Osteocyte (in vitro differentiated cells): ENCODE measurements around the gene TXNRD2. TPM values are rescaled to one million over a fixed set of nuclear protein-coding genes. Genes with fewer than 3 reads are reported as not detected.

Experiments used
- DNase-seq: peaks from one replicate; pipeline ENCODE4 v3.0.0; 2021; ENCODE audit warnings: mixed read lengths; ENCODE audit not compliant: unreplicated experiment; ENCODE audit errors: extremely low spot score
- H3K27ac Mint-ChIP-seq: one replicate; pipeline ENCODE4 v1.8.0; 2021; ENCODE audit warnings: mild to moderate bottlenecking, mixed read lengths; ENCODE audit not compliant: unreplicated experiment
- H3K27me3 Mint-ChIP-seq: one replicate; pipeline ENCODE4 v1.8.0; 2021; ENCODE audit warnings: mixed read lengths; ENCODE audit not compliant: unreplicated experiment
- H3K36me3 Mint-ChIP-seq: one replicate; pipeline ENCODE4 v1.8.0; 2021; ENCODE audit warnings: mixed read lengths; ENCODE audit not compliant: unreplicated experiment
- H3K4me1 Mint-ChIP-seq: one replicate; pipeline ENCODE4 v1.8.0; 2021; ENCODE audit warnings: mixed read lengths; ENCODE audit not compliant: unreplicated experiment
- H3K4me3 Mint-ChIP-seq: one replicate; pipeline ENCODE4 v1.8.0; 2021; ENCODE audit warnings: mild to moderate bottlenecking, moderate library complexity, mixed read lengths; ENCODE audit not compliant: unreplicated experiment
- H3K9me3 Mint-ChIP-seq: one replicate; pipeline ENCODE4 v1.8.0; 2021; ENCODE audit warnings: mixed read lengths; ENCODE audit not compliant: unreplicated experiment
- total RNA-seq: library from RNA; stranded (reverse); gene quantifications from 2 replicates; pipeline ENCODE4 v1.2.1, GENCODE V29; 2021
- TF ChIP-seq, protein P1 (sequence below): fragments of 200-600 bp; sonication (generic); IDR thresholded peaks from 2 replicates; pipeline ENCODE4 v1.5.0; 2021; ENCODE audit warnings: antibody characterized with exemption, mild to moderate bottlenecking, moderate library complexity

Gene TXNRD2
- total RNA-seq, 1 donor from 2014 or later: 12.6 TPM

DNA sequence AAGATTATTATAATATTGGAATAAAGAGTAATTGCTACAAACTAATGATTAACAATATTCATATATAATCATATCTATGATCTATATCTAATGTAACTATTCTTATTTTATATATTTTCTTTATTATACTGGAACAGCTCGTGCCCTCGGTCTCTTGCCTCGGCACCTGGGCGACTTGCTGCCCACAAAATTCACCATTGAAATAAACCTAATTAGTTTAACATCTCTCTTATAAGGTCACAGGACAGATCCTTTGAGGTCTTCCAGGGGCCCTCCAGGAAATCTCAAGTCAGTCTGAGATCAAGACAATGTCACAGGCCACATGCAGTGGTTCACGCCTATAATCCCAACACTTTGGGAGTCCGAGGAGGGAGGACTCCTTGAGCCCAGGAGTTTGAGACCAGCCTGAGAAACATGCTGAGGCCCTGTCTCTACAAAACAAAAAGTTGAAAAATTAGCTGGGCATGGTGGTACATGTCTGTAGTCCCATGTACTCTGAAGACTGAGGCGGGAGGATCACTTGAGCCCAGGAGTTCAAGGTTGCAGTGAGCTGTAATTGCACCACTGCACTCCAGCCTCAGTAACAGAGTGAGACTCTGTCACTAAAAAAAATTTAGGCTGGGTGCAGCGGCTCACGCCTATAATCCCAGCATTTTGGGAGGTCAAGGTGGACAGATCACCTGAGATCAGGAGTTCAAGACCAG, 6.6 kb upstream of the TXNRD2 start:
- no peak for DNase-seq
- Mint-ChIP-seq H3K4me1 (peaks cover 48% of the 10 kb centered on the region), H3K36me3 (no peaks in the 10 kb centered on the region), H3K9me3 (no peaks in the 10 kb centered on the region), H3K4me3 (no peak overlapping the region), H3K27ac (peak overlapping the region; percentile 67), H3K27me3 (no peaks in the 10 kb centered on the region)
- TF ChIP-seq, protein P1, sequence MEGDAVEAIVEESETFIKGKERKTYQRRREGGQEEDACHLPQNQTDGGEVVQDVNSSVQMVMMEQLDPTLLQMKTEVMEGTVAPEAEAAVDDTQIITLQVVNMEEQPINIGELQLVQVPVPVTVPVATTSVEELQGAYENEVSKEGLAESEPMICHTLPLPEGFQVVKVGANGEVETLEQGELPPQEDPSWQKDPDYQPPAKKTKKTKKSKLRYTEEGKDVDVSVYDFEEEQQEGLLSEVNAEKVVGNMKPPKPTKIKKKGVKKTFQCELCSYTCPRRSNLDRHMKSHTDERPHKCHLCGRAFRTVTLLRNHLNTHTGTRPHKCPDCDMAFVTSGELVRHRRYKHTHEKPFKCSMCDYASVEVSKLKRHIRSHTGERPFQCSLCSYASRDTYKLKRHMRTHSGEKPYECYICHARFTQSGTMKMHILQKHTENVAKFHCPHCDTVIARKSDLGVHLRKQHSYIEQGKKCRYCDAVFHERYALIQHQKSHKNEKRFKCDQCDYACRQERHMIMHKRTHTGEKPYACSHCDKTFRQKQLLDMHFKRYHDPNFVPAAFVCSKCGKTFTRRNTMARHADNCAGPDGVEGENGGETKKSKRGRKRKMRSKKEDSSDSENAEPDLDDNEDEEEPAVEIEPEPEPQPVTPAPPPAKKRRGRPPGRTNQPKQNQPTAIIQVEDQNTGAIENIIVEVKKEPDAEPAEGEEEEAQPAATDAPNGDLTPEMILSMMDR: peak; percentile 6

DNA sequence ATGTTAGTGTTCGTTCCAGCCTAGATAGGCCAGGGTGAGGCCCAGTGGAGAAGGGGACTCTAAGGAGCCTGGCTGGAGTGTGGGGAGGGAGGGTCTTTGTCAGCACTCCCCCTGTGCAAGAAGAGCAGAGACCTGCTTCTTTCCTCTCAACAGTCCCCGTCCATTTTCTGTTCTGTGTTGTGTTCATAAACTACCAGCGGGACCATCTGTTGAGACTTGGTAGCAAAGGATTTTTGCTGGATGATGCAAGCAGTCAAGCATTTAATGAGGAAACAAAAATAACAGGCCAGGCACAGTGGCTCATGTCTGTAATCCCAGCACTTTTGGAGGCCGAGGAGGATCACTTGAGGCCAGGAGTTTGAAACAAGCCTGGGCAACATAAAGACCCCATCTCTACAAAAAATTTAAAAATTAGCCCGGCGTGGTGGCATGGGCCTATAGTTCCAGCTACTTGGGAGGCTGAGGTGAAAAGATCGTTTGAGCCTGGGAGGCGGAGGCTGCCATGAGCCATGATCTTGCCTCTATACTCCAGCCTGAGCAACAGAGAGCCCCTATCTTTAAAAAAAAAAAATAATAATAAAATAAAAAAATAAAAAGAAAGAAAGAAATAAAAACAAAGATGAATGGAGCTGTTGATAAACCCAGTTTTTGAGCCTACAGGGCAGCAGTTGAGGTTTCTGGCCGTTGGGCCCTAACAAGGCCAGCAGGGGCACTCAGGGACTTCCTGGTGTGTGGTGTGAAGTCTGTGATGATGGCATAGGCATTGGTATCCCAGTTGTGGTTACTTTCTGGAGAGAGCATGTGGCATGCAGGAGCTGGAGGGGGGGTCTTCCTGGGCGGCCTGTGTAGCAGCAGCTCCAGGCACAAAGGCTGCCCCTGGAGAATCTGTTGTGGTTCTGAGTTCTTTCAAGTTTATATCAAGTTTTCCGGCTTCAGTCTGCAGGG, 1.7 kb upstream of the TXNRD2 start:
- Mint-ChIP-seq H3K27ac (peak overlapping the region; percentile 100), H3K27me3 (no peaks in the 10 kb centered on the region), H3K4me1 (peaks cover 48% of the 10 kb centered on the region), H3K36me3 (no peaks in the 10 kb centered on the region), H3K4me3 (peak overlapping the region; percentile 78), H3K9me3 (no peaks in the 10 kb centered on the region)
- TF ChIP-seq, protein P1: no peak
- no peak for DNase-seq

DNA sequence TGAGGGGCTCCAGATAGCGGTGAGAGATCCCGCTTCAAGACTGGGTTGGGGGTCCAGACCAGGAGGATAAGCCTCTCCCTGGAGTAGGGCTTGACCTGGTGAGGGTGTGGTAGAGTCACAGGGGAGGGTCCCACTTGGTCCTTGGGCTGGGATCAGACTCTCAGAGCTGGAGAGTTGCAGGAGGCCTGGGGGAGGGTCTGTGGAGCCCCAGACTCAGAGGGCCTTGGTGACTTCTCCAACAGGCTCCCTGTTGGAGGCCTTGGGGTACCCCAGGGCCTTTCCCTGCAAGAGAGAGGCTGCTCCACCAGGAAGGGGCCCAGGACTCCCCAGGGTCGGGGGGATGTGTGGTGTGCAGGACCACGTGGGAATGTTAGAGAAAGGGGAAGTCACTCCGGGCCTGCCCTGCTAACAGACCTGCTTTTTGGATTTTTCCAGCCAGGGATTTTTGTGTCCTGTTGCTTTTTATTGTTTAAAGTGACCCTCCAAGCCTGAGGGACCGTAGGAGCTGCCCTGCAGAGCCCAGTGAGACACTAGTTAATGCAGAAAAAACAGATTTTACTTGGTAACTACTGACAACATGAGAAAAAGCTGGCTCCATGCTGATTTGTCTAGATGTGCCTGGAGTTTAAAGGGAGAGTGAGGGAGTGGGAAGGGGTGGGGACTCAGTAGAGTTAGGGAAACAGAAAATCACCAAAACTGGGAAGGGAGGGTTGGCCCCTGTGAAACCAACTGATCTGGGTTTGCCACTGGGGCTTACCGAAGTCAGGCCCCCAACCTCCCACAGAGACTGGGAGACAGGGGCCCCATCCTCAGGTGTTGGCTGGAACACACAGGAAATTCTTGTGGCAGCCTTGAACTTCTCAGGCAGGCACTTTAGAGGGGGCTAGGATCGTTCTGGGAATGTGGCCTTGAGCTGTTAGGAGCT, 801 bp upstream of the TXNRD2 start:
- Mint-ChIP-seq H3K27ac (peak overlapping the region; percentile 100), H3K4me3 (peak overlapping the region; percentile 78), H3K4me1 (peaks cover 42% of the 10 kb centered on the region), H3K27me3 (no peaks in the 10 kb centered on the region), H3K36me3 (no peaks in the 10 kb centered on the region), H3K9me3 (no peaks in the 10 kb centered on the region)
- no peak for DNase-seq
- TF ChIP-seq, protein P1: no peak

DNA sequence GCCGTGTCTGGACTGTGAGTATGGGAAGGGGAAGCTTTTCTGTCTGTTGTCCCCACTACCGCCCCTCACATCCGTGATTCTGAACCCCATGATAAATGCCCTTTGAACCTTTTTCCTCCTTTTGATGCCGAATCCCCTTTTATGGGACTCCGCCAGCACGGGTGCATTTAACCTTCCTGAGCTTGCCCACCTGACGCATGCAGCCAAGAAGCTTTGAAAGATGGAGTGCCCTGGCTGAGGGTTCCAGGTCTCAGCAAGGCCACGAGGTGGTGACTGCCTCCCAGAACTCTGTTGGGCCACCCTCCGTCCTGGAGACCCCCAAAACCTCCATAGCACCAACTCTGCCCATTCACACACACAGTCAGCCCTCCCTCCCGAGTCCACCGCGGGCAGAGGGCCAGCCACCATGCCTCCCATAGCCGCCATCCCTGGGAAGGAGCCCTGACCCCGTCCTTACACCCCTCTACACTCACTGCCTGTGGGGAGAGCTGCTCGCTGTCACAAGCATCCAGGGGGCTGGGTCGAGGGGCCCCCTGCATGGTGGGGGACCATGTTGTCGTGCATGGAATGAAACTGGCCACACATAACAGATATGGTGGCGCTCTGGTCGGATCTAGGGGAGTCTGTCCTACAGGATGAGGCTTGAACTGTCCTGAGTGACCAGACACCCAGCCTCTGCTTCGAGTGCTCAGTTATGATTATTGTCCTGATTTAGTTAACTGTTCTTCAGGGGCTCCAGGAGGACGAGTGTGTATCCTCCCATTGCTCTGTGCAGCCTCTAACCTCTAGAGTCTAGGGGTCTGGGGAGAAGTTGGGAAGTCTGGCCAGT, 868 bp downstream of the TXNRD2 start:
- Mint-ChIP-seq H3K27me3 (no peaks in the 10 kb centered on the region), H3K36me3 (peaks cover 5% of the 10 kb centered on the region), H3K4me3 (peak overlapping the region; percentile 75), H3K27ac (peak overlapping the region; percentile 79), H3K4me1 (peaks cover 36% of the 10 kb centered on the region), H3K9me3 (peaks cover 12% of the 10 kb centered on the region)
- TF ChIP-seq, protein P1: no peak
- no peak for DNase-seq
